WTC11 (cell line): ENCODE measurements around the gene DMC1. TPM values are rescaled to one million over a fixed set of nuclear protein-coding genes. Genes with fewer than 3 reads are reported as not detected.

Source experiments
- ATAC-seq: fragments of 200-7000 bp; cut with Tn5 transposase; 2 replicates; pipeline ENCODE4 v1.10.0; 2021; ENCODE audit warnings: mild to moderate bottlenecking, moderate library complexity
- CTCF ChIA-PET: fragments of 300-600 bp; sonication (Branson Sonifier 250); formaldehyde crosslinking; loops from one replicate; lab custom pipeline; 2021; ENCODE audit warnings: antibody characterized with exemption; lab: Charles Lee
- POLR2A ChIA-PET: fragments of 350-600 bp; sonication (Branson Sonifier 250); formaldehyde crosslinking; loops from one replicate; lab custom pipeline; 2021; ENCODE audit warnings: antibody characterized with exemption; lab: Charles Lee
- DNase-seq: peaks from one replicate; pipeline ENCODE4 v3.0.0; 2021; ENCODE audit warnings: low spot score
- H3K27ac Mint-ChIP-seq: 2 replicates; pipeline ENCODE4 v1.8.0; 2021; ENCODE audit warnings: mixed read lengths
- H3K27me3 Mint-ChIP-seq: 2 replicates; pipeline ENCODE4 v1.8.0; 2021; ENCODE audit warnings: low read depth, mild to moderate bottlenecking, moderate library complexity, mixed read lengths
- H3K36me3 Mint-ChIP-seq: 2 replicates; pipeline ENCODE4 v1.8.0; 2021; ENCODE audit warnings: mixed read lengths
- H3K4me1 Mint-ChIP-seq: 2 replicates; pipeline ENCODE4 v1.8.0; 2022; ENCODE audit warnings: mixed read lengths
- H3K4me3 Mint-ChIP-seq: 2 replicates; pipeline ENCODE4 v1.8.0; 2021; ENCODE audit warnings: mild to moderate bottlenecking, moderate library complexity, mixed read lengths
- H3K9me3 Mint-ChIP-seq: 2 replicates; pipeline ENCODE4 v1.8.0; 2021; ENCODE audit warnings: mixed read lengths
- AFF4 ChIP-seq: sonication (generic); formaldehyde crosslinking; IDR thresholded peaks from 2 replicates; pipeline ENCODE4 v1.8.1; 2023; ENCODE audit warnings: mild to moderate bottlenecking, missing genetic modification reagents, borderline replicate concordance
- ARID4B ChIP-seq: sonication (generic); formaldehyde crosslinking; IDR thresholded peaks from 2 replicates; pipeline ENCODE4 v1.8.0; 2023; ENCODE audit warnings: missing genetic modification reagents, mild to moderate bottlenecking, borderline replicate concordance
- CREB1 ChIP-seq: sonication (generic); formaldehyde crosslinking; IDR thresholded peaks from 2 replicates; pipeline ENCODE4 v1.8.0; 2023; ENCODE audit warnings: mild to moderate bottlenecking, missing genetic modification reagents
- E2F5 ChIP-seq: sonication (generic); formaldehyde crosslinking; IDR thresholded peaks from 2 replicates; pipeline ENCODE4 v1.8.1; 2022; ENCODE audit warnings: mild to moderate bottlenecking, moderate library complexity, missing genetic modification reagents
- ESRRA ChIP-seq: sonication (generic); formaldehyde crosslinking; IDR thresholded peaks from 2 replicates; pipeline ENCODE4 v1.8.1; 2022; ENCODE audit warnings: mild to moderate bottlenecking, missing genetic modification reagents, borderline replicate concordance
- FOXP1 ChIP-seq: sonication (generic); formaldehyde crosslinking; IDR thresholded peaks from 2 replicates; pipeline ENCODE4 v1.8.0; 2022; ENCODE audit warnings: missing genetic modification reagents, mild to moderate bottlenecking, moderate library complexity, borderline replicate concordance
- GRHL2 ChIP-seq: fragments of 250-450 bp; sonication (Bioruptor Pico); IDR thresholded peaks from 2 replicates; pipeline ENCODE4 v1.8.0; 2022; ENCODE audit warnings: mild to moderate bottlenecking, moderate library complexity; ENCODE audit not compliant: insufficient replicate concordance, severe bottlenecking
- IRF2 ChIP-seq: sonication (generic); formaldehyde crosslinking; IDR thresholded peaks from 2 replicates; pipeline ENCODE4 v1.8.0; 2022; ENCODE audit warnings: low read depth, missing genetic modification reagents, borderline replicate concordance
- JAZF1 ChIP-seq: fragments of 250-450 bp; sonication (Bioruptor Pico); IDR thresholded peaks from 2 replicates; pipeline ENCODE4 v1.9.0; 2021; ENCODE audit warnings: moderate library complexity, mild to moderate bottlenecking, inconsistent platforms
- MAX ChIP-seq: sonication (generic); formaldehyde crosslinking; IDR thresholded peaks from 2 replicates; pipeline ENCODE4 v1.8.0; 2022; ENCODE audit warnings: mild to moderate bottlenecking, missing genetic modification reagents
- MYBL2 ChIP-seq: sonication (generic); formaldehyde crosslinking; IDR thresholded peaks from 2 replicates; pipeline ENCODE4 v1.8.1; 2023; ENCODE audit warnings: mild to moderate bottlenecking, moderate library complexity, missing genetic modification reagents
- NR1H2 ChIP-seq: sonication (generic); formaldehyde crosslinking; IDR thresholded peaks from 2 replicates; pipeline ENCODE4 v1.9.0; 2021; ENCODE audit warnings: mild to moderate bottlenecking, moderate library complexity, missing genetic modification reagents
- NR2C2 ChIP-seq: sonication (generic); formaldehyde crosslinking; IDR thresholded peaks from 2 replicates; pipeline ENCODE4 v1.8.0; 2022; ENCODE audit warnings: mild to moderate bottlenecking, missing genetic modification reagents
- PRDM15 ChIP-seq: sonication (generic); formaldehyde crosslinking; IDR thresholded peaks from 2 replicates; pipeline ENCODE4 v1.8.0; 2022; ENCODE audit warnings: missing genetic modification reagents
- SMAD3 ChIP-seq: sonication (generic); formaldehyde crosslinking; IDR thresholded peaks from 2 replicates; pipeline ENCODE4 v1.8.0; 2022; ENCODE audit warnings: missing genetic modification reagents, mild to moderate bottlenecking, borderline replicate concordance
- STAT6 ChIP-seq: sonication (generic); formaldehyde crosslinking; conservative IDR thresholded peaks from 2 replicates; pipeline ENCODE4 v1.8.1; 2023; ENCODE audit warnings: mild to moderate bottlenecking, low read depth, missing genetic modification reagents, moderate library complexity
- TP53 ChIP-seq: sonication (generic); formaldehyde crosslinking; IDR thresholded peaks from 2 replicates; pipeline ENCODE4 v1.8.1; 2023; ENCODE audit warnings: mild to moderate bottlenecking, missing genetic modification reagents
- ZNF317 ChIP-seq: sonication (generic); formaldehyde crosslinking; IDR thresholded peaks from 2 replicates; pipeline ENCODE4 v1.8.1; 2023; ENCODE audit warnings: low read depth, mild to moderate bottlenecking, moderate library complexity, missing genetic modification reagents, borderline replicate concordance
- total RNA-seq: library from RNA; stranded (reverse); gene quantifications from 3 replicates; pipeline ENCODE4 v1.2.3, GENCODE V29; 2021

The DMC1 gene
- total RNA-seq, 1 experiment from 2014 or later: 4.3 TPM

- H3K4me3 Mint-ChIP-seq: no peak overlapping the region
- peaks cover 4% of the 10 kb centered on the region; the same call in 1 of the 2 replicates for H3K27me3 Mint-ChIP-seq
- H3K27ac Mint-ChIP-seq: no peak overlapping the region
- H3K9me3 Mint-ChIP-seq: no peaks in the 10 kb centered on the region
- H3K36me3 Mint-ChIP-seq: no peaks in the 10 kb centered on the region; the same call in 1 of the 2 replicates
- ChIA-PET CTCF (interaction anchor here (0.5 kb wide), 1 partner anchor 221 kb away, joined by 3 read pairs; no protein-coding TSS in a partner anchor), POLR2A (no interaction called here)
- no peak for TF ChIP-seq SMAD3 (CRISPR knock-in tag)
- no peak for TF ChIP-seq MYBL2 (CRISPR knock-in tag)
- TF ChIP-seq NR1H2 (CRISPR knock-in tag): no peak
- no peak for TF ChIP-seq JAZF1 (CRISPR knock-in tag)
- no peak for TF ChIP-seq STAT6 (CRISPR knock-in tag)
- no peak for TF ChIP-seq TP53 (CRISPR knock-in tag)
- TF ChIP-seq ESRRA (CRISPR knock-in tag): no peak
- DNase-seq (no peak), ATAC-seq (no peak)
- no peaks in the 10 kb centered on the region; the same call in 1 of the 2 replicates for H3K4me1 Mint-ChIP-seq
Measured at GRCh38 chr22:38474003-38474607, 95.9 kb downstream of the DMC1 start.

- Mint-ChIP-seq H3K9me3 (no peaks in the 10 kb centered on the region), H3K4me3 (no peak overlapping the region), H3K36me3 (no peaks in the 10 kb centered on the region), H3K4me1 (peaks cover 5% of the 10 kb centered on the region), H3K27ac (no peak overlapping the region), H3K27me3 (peaks cover 27% of the 10 kb centered on the region)
- POLR2A ChIA-PET: no interaction called here
- no peak for ATAC-seq
- DNase-seq: no peak
- CTCF ChIA-PET: interaction anchor here (0.6 kb wide), 1 partner anchor 9 kb away, joined by 3 read pairs; no protein-coding TSS in a partner anchor
- no peak for TF ChIP-seq FOXP1
- no peak for TF ChIP-seq IRF2 (CRISPR knock-in tag)
- no peak for TF ChIP-seq ARID4B (CRISPR knock-in tag)
- no peak for TF ChIP-seq PRDM15 (CRISPR knock-in tag)
- TF ChIP-seq NR2C2: no peak
- TF ChIP-seq ZNF317 (CRISPR knock-in tag): no peak
- no peak for TF ChIP-seq GRHL2 (CRISPR knock-in tag)
- TF ChIP-seq AFF4 (CRISPR knock-in tag): no peak
- TF ChIP-seq E2F5: no peak
- TF ChIP-seq MAX (CRISPR knock-in tag): no peak
- no peak for TF ChIP-seq CREB1 (CRISPR knock-in tag)
Measured at GRCh38 chr22:38471237-38471636, 98.7 kb downstream of the DMC1 start.
